GM21529 (cell line): ENCODE measurements around the gene OR52W1.

ENCODE experiments used
- ATAC-seq: cut with Tn5 transposase; IDR thresholded peaks from one replicate; pipeline ENCODE4 v1.9.1; 2021; ENCODE audit not compliant: unreplicated experiment

Gene OR52W1, protein sequence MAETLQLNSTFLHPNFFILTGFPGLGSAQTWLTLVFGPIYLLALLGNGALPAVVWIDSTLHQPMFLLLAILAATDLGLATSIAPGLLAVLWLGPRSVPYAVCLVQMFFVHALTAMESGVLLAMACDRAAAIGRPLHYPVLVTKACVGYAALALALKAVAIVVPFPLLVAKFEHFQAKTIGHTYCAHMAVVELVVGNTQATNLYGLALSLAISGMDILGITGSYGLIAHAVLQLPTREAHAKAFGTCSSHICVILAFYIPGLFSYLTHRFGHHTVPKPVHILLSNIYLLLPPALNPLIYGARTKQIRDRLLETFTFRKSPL

DNA sequence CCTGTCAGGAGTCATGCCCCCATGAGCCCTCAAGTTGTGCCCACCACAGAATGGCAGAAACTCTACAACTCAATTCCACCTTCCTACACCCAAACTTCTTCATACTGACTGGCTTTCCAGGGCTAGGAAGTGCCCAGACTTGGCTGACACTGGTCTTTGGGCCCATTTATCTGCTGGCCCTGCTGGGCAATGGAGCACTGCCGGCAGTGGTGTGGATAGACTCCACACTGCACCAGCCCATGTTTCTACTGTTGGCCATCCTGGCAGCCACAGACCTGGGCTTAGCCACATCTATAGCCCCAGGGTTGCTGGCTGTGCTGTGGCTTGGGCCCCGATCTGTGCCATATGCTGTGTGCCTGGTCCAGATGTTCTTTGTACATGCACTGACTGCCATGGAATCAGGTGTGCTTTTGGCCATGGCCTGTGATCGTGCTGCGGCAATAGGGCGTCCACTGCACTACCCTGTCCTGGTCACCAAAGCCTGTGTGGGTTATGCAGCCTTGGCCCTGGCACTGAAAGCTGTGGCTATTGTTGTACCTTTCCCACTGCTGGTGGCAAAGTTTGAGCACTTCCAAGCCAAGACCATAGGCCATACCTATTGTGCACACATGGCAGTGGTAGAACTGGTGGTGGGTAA, at the start of gene OR52W1:
Gene OR52W1 (plus strand): TSS at position 51 of the 637 bp plus-strand sequence. CDS start 0 bp downstream, at position 51.
- ATAC-seq: no peak

DNA sequence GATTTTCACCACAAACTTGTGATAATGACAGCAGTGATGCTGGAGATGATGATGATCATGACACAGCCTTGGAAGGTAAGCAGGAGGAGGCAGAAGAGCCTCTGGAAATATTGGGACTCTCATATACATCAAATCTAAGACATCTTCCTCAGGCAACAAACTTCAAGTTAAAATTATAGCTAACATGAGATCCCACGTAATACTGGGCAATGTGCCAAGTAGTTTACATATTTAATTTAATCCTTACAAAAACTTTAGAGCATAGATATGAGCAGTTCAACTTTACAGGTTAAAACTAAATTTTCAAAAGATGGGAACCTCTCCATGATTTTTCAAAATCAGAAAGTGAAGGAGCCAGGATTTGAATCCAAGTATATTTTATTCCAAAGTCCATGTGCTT, 47.9 kb upstream of the OR52W1 start:
- no peak for ATAC-seq

DNA sequence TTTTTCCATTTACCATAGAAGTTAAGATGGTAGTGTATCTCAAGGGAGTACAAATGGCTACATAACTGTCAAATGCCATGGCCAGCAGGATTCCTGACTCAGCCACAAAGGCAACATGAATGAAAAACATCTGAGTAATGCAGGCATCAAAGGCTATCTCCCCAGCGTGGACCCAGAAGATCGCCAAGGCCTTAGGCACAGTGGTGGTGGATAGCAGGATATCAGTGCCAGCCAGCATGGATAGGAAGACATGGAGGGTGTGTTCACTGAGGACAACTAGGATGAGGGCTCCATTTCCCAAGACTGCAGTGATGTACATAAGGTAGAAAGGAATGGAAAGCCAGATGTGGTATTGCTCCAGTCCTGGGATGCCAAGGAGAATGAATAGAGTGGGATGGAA, 46.9 kb upstream of the OR52W1 start:
- ATAC-seq: no peak

DNA sequence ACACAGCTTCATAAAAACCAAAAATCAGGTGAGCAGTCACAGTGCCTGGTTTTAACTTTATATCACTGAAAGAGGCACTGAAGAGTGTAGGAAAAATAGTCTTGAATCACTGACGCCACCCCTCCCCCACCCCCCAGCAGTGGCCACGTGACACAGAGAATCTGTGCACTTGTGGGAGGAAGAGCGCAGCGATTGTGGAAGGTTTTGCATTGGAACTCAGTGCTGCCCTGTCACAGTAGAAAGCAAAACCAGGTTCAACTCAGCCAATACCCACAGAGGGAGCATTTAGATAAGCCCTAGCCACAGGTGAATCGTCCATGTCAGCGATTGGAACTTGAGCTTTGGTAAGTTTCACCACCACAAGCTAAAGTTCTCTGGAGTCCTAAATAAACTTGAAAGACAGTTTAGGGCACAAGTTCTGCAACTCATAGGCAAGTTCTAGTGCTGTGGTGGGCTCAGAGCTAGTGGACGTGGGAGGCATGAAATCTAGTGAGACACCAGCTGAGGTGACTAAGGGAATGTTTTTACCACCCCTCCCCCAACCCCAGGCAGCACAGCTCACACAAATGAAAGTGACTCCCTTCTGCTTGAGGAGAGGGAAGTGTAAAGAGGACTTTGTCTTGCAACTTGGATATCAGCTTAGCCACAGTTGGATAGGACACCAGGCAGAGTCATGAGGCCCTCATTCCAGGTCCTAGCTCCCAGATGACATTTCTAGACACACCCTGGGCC, 42.2 kb upstream of the OR52W1 start:
- ATAC-seq: no peak

DNA sequence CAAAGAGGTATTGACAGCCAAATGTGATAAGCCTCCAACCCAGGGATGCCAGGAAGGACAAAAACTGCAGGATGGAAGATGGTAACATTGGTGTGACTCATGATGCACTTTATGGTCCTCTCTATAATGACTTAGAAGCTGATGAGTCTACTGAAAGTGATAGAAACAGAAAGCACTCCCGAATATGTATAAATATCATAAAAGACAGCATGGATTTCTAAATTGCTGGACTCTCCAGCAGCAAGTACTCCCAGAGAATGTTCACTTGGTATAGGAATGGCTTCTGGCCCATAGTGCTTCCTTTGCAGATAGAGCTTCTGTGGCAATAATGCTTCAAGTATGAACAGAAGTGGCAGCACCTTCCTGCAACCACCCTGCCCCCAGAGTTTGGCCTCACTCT, 28.8 kb upstream of the OR52W1 start, which contains the start of gene OR52B2:
Gene OR52B2 (minus strand): TSS at position 101 of the 400 bp plus-strand sequence. CDS start 0 bp downstream, at position 101.
- no peak for ATAC-seq

DNA sequence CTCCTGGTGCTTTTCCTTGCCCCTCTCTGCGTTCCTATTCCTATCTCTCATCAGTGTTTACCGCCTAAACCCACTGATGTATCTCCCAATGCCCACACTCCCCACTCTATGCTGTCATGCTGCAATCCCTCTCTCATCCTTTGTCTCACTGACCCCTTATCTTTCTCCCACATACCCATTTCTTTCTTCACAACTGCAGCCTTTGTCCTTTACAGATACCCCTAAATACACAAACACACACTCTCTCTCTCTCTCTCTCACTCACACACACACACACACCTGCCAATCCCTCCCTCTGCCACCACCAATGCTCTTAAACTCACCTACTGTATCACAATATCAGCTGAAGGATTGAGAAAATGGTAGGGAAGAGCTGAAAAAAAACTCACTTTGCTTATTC, 23.6 kb upstream of the OR52W1 start:
- ATAC-seq: no peak

DNA sequence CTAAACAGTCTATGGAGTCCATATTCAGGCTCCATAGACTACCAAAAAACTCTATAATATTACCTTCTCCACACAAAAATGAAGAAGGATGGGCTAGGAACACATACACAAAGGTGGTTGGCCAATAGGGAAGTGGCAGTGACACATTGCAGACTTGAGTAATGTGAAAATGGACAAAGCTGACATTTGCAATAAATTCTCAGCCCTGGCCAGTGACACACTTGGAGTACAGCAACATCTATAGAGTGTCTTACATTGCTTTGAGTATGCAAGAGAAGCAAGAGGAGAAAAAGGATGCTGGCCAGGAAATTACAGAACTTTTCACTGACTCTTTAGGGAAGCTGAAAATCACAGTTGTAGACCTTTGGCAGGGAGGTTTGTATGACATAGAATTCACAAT, 7.3 kb upstream of the OR52W1 start:
- no peak for ATAC-seq

DNA sequence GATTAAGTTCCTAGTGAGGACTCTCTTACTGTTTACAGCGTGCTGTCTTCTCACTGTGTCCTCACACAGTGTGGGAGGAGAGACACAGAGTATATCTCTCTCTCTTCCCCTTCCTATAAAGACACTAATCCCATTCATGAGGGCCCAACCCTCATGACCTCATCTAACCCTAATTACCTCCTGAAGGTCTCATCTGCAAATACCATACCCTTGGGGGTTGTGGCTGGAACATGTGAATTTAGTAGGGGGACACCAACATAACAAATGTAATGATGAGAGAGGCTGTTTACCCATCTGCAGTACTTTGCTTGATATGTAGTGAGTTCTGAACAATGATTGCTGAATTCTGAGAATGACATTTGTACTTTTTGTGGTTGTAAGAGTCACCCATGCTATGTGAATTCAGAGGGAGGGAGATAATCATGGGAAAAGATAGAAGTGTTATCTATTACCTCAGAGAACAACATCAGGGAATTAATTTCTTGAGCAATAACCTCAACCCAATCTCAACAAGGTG, 4.9 kb upstream of the OR52W1 start:
- ATAC-seq: no peak

DNA sequence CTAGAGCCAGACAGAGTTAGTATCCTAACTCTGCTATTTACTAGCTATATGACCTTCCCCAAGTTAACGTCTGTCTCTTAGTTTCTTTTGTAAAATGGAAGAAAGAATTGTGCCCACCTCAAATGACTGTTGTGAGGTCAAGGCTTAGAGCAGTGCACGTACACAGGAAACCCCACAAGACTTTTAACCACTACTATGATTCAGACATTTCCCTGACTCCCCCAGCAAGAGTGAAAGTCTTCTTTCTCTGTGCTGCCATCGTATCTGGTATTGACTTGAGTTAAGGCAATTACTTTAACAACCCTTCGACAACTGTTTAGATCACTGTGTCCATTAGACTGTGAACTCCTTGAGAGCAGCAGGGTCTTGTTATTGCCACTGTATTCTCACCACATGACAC, 2.6 kb upstream of the OR52W1 start:
- no peak for ATAC-seq

DNA sequence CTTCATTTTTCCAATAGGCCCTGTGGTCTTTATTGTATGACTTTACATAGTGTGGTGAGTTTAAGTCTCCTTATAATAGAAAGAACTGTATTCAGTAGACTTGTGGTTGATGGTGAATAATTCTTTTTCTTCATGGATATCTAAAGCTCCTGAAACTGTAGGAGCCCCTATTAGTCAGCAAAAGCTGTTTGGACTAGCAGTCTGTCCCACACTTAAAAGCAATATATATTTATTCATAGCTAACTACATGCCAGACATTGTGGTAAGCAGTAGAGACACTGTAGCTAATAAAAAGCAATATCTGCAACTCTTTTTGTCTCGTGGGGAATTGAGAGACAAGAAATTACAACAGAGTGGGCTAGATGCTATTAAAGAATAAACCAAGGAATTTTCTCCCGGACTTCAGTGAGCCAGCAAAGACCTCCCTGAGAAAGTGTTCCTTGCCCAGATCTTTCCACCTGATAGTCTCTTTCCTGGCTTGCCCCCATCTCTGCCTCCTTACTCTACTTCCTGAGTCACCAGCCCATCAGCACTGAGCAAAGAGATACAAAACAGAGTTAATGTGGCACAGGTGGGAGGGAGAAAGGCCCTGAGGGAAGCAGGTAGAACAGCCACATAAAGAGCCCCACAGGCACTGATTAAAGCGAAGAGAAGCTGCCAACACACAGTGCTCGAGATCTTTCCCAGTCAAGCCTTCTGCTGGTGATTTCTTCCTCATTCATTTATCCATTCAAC, 1.4 kb upstream of the OR52W1 start:
- ATAC-seq: no peak

DNA sequence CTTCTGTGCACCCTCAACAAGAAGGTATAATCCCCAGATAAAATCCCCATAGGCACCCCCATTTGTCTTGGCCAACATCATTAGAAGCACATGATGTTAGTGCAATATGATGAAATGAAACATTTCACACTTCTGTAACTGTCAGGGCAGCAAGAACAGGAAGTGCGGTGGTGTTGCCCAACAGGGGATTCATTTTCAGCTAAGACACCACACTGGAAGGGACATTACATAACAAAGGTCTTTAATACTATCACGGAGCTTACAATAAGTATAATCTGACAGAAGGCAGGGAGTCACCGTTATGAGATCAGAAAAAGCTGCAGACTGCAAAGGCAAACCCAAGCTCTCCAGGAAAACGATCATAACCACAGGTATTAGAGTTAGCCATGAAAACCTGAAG, 2.0 kb downstream of the OR52W1 start:
- no peak for ATAC-seq

DNA sequence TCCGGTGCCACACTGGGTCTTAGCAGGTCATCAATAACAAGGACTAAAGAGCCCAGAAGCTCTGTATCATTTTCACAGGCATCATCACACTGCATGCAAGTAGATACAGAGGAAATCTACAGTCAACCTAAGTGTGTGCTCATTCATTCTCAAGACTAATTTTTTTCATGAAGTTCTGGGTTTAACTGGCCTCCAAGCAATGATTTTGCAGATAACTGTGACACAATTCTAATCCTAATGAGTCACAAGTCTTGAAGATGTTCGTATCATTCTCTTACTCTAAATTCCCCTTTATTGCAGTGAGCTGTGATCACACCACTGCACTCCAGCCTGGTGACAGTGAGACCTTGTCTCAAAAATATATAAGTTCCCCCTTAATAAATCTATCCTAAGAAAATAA, 2.5 kb downstream of the OR52W1 start:
- no peak for ATAC-seq

DNA sequence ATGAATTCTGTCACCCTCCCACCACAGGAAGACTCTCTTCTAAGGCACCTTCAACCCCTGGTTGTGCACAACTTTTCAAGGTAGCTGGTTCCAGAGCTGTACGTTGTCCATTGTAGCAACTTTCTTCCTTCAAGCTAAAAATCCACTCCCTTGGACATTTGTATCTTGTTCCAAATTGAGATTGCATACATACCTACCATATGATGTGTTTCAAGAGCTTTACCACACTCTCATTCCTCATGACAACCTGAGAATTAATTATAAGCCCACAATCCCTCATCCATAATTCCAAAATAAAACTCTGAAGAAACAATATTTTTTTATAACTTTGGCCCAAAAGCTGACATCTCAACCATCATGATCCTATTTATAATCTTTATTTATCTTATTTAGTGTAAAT, 3.0 kb downstream of the OR52W1 start:
- no peak for ATAC-seq

DNA sequence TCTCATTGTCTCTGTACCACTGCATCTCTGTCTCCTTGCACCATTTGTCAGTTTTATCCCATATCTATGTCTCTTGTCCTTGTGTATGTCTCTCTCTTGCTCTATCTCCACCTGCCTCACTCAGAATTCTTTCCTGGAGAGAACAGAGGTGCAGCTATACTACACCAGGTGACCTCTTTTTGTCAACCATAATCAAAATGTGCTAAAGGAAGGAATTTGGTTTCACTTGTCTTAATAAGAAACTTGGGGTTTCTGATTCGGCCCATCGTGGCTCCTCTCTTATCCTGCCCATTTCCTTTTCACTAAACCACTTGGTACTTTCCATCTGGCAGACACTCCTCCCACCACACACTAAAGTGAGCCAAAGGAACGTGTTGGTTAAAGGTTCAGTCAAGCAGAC, 4.3 kb downstream of the OR52W1 start:
- peak; percentile 78 for ATAC-seq

DNA sequence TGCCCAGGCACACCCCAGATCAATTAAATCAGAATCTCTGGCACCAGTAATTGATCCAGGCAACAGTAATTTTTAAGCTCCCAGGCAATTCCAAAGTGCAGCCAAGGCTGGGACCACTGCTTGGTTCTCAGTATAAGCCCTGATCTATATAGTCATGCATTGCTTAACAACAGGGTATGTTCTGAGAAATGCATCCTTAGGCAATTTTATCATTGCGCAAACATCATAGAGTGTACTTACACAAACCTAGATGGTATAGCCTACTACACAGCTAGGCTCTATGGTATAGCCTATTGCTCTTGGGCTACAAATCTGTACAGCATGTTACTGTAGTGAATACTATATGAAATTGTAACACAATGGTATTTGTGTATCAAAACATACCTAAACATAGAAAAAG, 5.7 kb downstream of the OR52W1 start:
- ATAC-seq: no peak

DNA sequence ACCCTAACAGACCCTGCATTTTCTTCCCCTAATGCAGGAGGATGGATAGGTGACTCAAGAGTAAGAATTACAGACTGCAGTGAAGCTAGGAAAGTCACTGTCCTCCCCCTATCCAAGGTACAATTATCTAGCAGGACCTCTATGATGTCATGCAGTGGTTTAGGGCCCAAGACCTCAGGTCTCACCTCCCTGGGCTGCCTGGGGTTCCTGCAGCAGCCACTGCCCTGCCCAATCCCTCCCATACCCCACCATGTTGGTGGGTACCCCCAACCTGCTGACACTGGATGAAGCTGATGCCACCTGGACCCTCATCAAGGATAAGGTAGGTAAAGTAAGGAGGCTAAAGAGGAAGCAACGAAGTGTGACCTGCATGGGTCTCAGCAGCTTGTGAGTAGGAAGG, 6.3 kb downstream of the OR52W1 start, which contains the start of gene C11orf42:
Gene C11orf42 (plus strand): TSS at position 192 of the 400 bp plus-strand sequence. CDS start 59 bp downstream, at position 251.
- ATAC-seq: no peak

DNA sequence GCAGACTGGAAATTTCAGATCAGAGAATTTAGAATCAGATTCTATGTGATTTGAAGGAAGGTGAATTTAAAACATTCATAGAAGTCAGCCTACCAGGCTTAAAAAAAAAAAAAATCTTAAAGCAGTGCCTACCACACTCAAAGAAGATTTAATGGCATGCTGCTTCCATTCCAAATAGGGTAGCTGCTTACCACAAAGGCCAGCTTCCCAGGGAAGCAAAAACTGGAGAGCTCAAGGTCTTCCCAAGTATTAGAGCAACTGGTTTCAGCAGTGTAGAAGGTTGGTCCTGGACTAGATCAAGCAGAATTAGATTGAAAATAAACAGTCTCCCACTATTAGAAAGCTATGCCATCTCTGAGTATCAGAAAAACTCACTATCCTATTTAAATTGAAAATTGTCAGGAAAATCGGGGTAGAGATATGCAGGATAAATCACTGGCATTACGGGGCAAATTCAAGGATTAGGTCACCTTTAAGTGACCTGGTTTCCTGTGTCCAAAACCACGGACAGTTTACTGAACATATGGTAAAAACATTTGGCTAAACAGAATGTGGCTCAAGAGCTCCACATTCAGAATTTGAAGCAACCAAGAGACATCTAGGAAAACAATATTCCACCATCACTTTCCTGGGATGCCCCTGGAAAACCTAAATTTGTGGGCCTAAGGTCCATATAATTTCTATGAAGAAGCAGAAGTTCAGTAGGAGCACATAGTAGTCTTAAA, 7.6 kb downstream of the OR52W1 start:
- no peak for ATAC-seq

DNA sequence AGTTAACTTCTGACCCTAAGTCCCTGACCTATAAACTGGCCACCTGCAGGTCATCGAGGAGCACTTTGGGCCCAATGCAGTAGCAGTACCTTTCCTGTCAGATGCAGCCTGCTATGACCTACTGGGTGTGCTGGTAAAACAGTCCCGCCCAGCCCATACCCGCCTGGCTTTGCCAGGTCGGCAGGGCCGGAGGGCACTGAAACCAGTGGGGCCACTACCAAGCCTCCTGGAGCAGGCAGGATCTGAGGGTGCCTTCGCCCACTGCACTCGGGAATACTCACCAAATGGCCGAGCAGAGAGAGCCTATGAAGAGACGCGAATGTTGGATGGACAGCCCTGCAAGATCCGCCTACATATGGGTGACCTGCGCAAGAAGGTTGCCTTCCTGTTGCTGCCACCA, 10.8 kb downstream of the OR52W1 start:
- ATAC-seq: no peak

DNA sequence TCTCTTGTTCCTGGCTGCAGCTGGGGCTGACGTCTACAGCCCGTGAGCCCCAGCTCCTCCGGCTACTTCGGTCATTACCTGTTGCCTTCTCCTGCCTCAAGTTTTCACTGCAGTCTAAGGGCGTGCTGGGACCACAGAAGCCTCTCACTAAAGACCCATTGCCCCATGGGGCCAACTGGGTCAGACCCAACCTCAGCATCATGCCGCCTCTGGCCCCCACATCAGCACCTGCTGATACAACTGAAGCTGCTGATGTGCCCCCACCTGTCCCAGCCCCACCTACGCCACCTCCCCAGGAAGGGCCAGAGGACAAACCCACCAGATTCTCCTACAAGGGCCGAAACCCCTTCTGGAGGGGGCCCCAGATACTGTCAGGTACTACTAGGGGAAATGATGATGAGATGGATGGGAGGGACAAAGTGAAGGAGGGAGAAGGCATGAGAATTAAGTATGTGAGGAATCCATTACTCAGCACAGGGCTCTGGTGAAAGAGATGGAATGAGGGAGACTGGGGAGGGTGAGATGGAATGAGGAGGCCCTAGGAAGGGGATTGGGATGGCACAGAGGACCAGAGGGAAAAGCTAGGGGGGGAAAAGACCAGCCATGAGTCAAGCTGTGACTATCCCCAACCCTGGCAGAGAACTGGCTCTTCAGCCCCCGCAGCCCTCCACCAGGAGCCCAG, 11.4 kb downstream of the OR52W1 start:
- no peak for ATAC-seq

DNA sequence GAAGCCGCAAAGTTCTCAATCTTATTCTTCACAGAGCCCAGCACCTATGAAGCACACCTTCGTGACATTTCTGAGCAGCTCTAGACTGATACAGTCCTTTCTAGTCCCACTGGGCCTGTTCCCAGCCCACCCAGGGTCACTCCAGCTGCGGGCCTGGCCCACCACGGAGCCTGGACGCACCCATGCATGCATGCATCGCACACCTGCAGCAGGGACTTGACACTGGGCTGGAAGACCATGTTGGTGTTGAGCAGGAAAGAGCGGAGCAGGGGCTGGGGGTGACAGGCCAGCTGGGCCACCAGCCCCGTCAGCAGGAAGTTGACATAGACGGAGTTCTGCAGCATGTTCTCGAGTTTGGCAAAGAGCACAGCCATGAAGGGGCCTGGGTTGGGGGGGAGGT, 15.5 kb downstream of the OR52W1 start:
- no peak for ATAC-seq
